Heart left ventricle (tissue), 16 donors: Measurements from ENCODE around the gene CIAO3. TPM values are rescaled to one million over a fixed set of nuclear protein-coding genes. Genes with fewer than 3 reads are reported as not detected.

Experiments
- ATAC-seq, 4 donors: fragments of 200-7000 bp; cut with Tn5 transposase; one replicate each; pipeline ENCODE4 v1.9.1; 2020 to 2022; ENCODE audit warnings: moderate library complexity in 4 of 4, mild to moderate bottlenecking in 3 of 4, moderate number of reproducible peaks in 1 of 4
- DNase-seq, 5 donors: peaks; one replicate each; pipeline ENCODE4 v3.0.0-alpha.2; 2020
- H3K27ac ChIP-seq, 12 donors: fragments of 200-600 bp; sonication (generic) in 4 of 12; one replicate each; pipeline versions ENCODE4 v1.5.0 to v1.8.0; 2016 to 2022; ENCODE audit warnings: mild to moderate bottlenecking in 2 of 12
- H3K27me3 ChIP-seq, 9 donors: fragments of 200-600 bp; sonication (generic) in 2 of 9; one replicate each; pipeline versions ENCODE4 v1.5.1 to v1.8.0; 2016 to 2022; ENCODE audit warnings: mild to moderate bottlenecking in 3 of 9
- H3K36me3 ChIP-seq, 9 donors: fragments of 200-600 bp; sonication (generic) in 2 of 9; one replicate each; pipeline versions ENCODE4 v1.5.0 to v1.8.0; 2018 to 2022; ENCODE audit warnings: mild to moderate bottlenecking in 2 of 9
- H3K4me1 ChIP-seq, 12 donors: fragments of 200-600 bp; sonication (generic) in 4 of 12; one replicate each; pipeline versions ENCODE4 v1.5.0 to v1.8.0; 2016 to 2022; ENCODE audit warnings: mild to moderate bottlenecking in 3 of 12
- H3K4me3 ChIP-seq, 12 donors: fragments of 200-600 bp; sonication (generic) in 4 of 12; one replicate each; pipeline versions ENCODE4 v1.5.0 to v1.8.0; 2017 to 2022; ENCODE audit warnings: mild to moderate bottlenecking in 9 of 12, moderate library complexity in 4 of 12
- H3K9me3 ChIP-seq, 12 donors: fragments of 200-600 bp; sonication (generic) in 4 of 12; one replicate each; pipeline versions ENCODE4 v1.5.0 to v1.8.0; 2016 to 2022; ENCODE audit warnings: mild to moderate bottlenecking in 1 of 12
- POLR2A ChIP-seq, 2 donors: fragments of 450-650 bp; IDR thresholded peaks; one replicate each; pipeline ENCODE4 v1.6.1; 2017; ENCODE audit warnings: antibody characterized with exemption in 2 of 2, mild to moderate bottlenecking in 2 of 2, moderate library complexity in 2 of 2
- WGBS, 4 donors: extraction: QIAGEN DNeasy Blood & Tissue Kit in 2 of 4; methylation state at CpG; one replicate each; pipeline versions ENCODE4 v1.1.5 to v1.1.7; 2013 to 2018; 5-methylcytosine and 5-hydroxymethylcytosine counted together
- intact Hi-C, 10 donors: fragments of 100-400 bp; cut with DNase I; formaldehyde crosslinking; loops; one replicate each; pipeline versions ENCODE4 v1.11.1 to v1.14.2; 2022
- polyA plus RNA-seq, 2 donors: library from polyadenylated mRNA; stranded (reverse); fragments of 200-250 nt; gene quantifications; one replicate each; pipeline ENCODE4 v1.2.3, GENCODE V29; 2013
- total RNA-seq, 9 donors: library from RNA; depleted of rRNA in 2 of 9; stranded (reverse); fragments of >200 nt in 2 of 9; fragmentation: NEBNext Ultra II Directional in 3 of 9; extraction: Animal tissue kit (Norgen Biotek cat#: 25700) in 3 of 9; gene quantifications; one replicate each; pipeline versions ENCODE4 v1.1.0 to v1.2.4, GENCODE V29; 2016 to 2023
- TF ChIP-seq, protein P1 (sequence below), 12 donors: fragments of 200-600 bp; sonication (generic) in 4 of 12; IDR thresholded peaks; one replicate each; pipeline versions ENCODE4 v1.5.0 to v1.8.0; 2018 to 2022; ENCODE audit warnings: antibody characterized with exemption in 12 of 12, mild to moderate bottlenecking in 5 of 12
- donor health status: ischemic (EF 13 %, LVEDD 7.1; RV severe dilation, severe dysfunction).
- donor health status: healthy with polysubstance abuse.
- donor health status: DM: no; HTN: yes; CAD: no.
- donor health status: DM: no; HTN: no; CAD: no.
- donor health status: ischemic (EF 25% LVEDD 6.9; RV normal size, moderate dysfunction).
- donor health status: ischemic (EF 25% LVEDD 5.7; RV mildly dilated, moderate dysfunction).
- donor health status: healthy.
- donor health status: DM: yes; HTN: yes; CAD: no.
- donor health status: ischemic (EF 35%, LVEDD 5.7; RV mildly dilated, moderate dysfunction).
- donor health status: nonischemic (EF 11% LVEDD 7.7; RV severe dilation, severe dysfunction).
- donor health status: DM: yes; HTN: yes; CAD: no.
- donor health status: PGD.
- donor health status: ischemic (EF 29% LVEDD 5.4; RV normal size, mild dysfunction).
- donor health status: nonischemic (EF 23%, LVEDD 6.1; RV moderate dilation, normal function).

The CIAO3 gene
- total and polyA plus RNA-seq, 11 donors: 21.4 to 41.5 (median 28.2) TPM

DNA sequence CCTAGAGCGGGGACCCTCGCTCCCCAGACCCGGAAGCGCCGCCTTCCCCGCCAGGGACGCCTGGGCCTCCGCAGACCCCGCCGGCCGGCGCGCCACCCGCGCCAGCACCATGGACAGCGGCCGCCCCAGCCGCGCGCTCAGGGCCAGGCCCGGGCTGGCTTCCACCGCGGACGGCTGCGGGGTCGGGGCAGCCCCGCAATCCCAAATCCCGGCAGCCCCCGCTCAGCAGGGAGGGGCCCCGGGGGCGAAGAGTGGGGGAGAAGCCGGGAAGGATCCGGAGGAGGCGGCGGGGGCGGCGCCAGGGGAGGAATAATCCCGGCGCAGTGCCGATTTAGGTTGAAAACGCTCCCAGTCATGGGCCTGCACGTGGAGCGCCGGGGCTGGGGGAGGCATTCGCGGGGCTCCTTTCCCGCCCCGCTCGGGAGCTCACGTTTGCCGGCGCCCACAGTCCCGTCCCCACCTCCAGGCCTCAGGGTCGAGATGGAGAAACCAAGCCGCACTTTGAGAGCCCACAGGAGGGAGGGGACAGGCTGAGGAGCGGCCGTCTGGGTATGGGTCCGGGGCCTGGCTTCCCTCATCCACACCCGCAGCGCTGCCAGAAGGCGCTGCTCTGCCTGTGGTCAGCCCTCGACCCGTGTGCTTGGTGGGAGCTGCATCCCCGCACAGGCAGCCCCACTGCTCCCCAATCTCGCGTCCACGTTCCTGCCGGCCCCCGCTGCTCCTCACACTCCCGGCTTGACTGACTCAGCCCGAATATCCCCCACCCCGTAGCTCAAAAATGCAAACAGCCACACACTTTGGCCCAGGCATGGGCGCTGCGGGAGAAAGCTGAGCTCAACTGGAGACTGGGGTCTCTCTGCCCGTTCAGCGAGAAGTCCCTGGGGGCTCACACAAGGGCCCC is 39.9 kb downstream of the CIAO3 start:
- WGBS, 4 donors: 5 to 6% (median 6%) methylated on average over 51 to 76 of the region's 76 CpGs
- peak in 3 of 4 donors; percentile 55 to 78 (median 59) for ATAC-seq
- peaks cover 0 to 23% (median 2%) of the 10 kb centered on the region in 12 donors for H3K4me1 ChIP-seq
- H3K9me3 ChIP-seq: no peaks in the 10 kb centered on the region
- H3K36me3 ChIP-seq: no peaks in the 10 kb centered on the region
- intact Hi-C loops: no loop called here
- TF ChIP-seq POLR2A (IDR thresholded peaks at IDR 0.05): no peak
- TF ChIP-seq, protein P1, sequence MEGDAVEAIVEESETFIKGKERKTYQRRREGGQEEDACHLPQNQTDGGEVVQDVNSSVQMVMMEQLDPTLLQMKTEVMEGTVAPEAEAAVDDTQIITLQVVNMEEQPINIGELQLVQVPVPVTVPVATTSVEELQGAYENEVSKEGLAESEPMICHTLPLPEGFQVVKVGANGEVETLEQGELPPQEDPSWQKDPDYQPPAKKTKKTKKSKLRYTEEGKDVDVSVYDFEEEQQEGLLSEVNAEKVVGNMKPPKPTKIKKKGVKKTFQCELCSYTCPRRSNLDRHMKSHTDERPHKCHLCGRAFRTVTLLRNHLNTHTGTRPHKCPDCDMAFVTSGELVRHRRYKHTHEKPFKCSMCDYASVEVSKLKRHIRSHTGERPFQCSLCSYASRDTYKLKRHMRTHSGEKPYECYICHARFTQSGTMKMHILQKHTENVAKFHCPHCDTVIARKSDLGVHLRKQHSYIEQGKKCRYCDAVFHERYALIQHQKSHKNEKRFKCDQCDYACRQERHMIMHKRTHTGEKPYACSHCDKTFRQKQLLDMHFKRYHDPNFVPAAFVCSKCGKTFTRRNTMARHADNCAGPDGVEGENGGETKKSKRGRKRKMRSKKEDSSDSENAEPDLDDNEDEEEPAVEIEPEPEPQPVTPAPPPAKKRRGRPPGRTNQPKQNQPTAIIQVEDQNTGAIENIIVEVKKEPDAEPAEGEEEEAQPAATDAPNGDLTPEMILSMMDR (IDR thresholded peaks at IDR 0.05): no peak
- DNase-seq: no peak
- H3K4me3 ChIP-seq: peak overlapping the region in 1 of 12 donors; percentile 23
- H3K27me3 ChIP-seq: peaks cover 38 to 98% (median 75%) of the 10 kb centered on the region in 9 donors
- H3K27ac ChIP-seq: no peak overlapping the region

DNA sequence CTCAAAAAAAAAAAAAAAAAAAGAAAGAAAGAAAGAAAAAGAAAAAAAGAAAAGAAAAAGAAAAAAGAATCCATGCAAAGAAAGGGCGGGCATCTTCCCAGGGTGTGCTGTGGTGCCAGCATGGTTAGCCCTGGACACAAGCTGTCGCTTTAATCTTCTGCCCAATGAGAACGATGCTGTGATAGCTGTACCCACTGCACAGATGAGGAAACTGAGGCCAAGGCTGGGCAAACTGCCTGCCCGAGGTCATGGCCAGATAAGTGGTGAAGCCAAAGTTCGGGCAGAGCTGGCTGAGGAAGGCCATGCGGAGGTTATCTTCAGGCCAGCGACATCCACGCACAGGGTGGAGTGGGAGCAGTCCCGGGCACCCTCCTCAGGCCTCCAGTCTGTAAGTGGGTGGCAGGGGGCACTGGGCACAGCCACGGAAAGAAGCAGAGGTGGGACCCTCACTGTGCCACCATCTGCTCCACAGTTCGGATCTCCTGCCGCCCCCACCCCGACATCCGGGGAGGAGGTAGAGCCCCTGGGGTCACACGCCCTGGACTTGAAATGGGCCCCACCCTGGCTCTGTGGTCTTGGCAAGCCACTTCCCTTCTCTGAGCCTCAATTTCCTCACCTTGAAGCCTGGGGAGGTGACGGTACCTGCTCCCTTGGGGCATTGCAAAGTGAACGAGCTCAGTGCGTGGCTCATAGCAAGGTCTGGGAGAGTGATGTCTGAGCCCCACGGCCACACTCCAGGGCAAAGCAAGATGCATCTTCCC is 41.7 kb downstream of the CIAO3 start:
- no peak for ATAC-seq
- no peak overlapping the region for H3K27ac ChIP-seq
- 67 to 73% (median 69%) methylated on average over 19 of the region's 19 CpGs for WGBS, 4 donors

DNA sequence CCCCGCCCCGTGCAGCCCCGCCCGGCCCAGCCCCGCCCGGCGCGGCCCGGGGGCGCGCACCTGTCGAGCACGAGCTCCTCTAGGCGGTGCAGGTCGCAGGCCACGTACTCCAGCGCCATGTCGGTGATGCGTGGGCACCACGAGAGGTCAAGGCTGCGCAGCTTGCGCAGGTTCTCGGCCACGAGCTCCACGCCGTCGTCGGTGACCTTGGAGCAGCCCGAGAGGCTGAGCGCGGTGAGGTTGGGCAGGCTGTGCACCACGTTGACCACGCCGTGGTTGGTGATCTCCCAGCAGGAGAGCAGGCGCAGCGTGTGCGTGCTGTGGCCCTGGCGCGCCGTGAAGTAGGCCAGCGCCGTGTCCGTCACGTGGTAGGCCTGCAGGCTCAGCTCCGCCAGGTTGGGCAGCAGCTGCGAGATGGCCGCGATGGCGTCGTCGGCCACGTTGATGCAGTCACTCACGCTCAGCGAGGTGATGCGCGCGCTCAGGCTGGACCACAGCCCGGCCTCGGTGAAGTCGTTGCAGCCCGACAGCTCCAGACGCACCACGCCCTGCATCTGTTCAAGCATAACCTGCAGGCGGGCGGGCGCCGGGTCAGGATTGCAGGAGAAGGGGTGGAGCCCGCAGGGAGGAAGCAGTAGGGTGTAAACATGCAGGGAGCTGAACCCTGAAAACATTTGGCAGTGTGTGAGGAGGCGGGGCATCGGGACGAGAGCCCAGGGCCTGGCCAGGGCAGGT is 45.3 kb downstream of the CIAO3 start:
- intact Hi-C loops: no loop called here
- Histone ChIP-seq H3K4me3 (peak overlapping the region in 5 of 12 donors; percentile 12 to 51 (median 25)), H3K4me1 (peaks cover 0 to 34% (median 13%) of the 10 kb centered on the region in 12 donors), H3K27ac (no peak overlapping the region), H3K27me3 (peaks cover 14 to 87% (median 63%) of the 10 kb centered on the region in 9 donors), H3K9me3 (no peaks in the 10 kb centered on the region), H3K36me3 (no peaks in the 10 kb centered on the region)
- DNase-seq (no peak), ATAC-seq (peak in 2 of 4 donors; percentile 5 to 6)
- 2 to 9% (median 4%) methylated on average over 9 to 71 of the region's 71 CpGs for WGBS, 4 donors
- TF ChIP-seq POLR2A (IDR thresholded peaks at IDR 0.05): no peak
- TF ChIP-seq, protein P1 (IDR thresholded peaks at IDR 0.05): no peak

More for the DNA sequence above, 41.7 kb downstream of the CIAO3 start:
- peaks cover 33 to 99% (median 78%) of the 10 kb centered on the region in 9 donors for H3K27me3 ChIP-seq
- H3K9me3 ChIP-seq: no peaks in the 10 kb centered on the region
- intact Hi-C loops: no loop called here
- no peak for DNase-seq
- H3K36me3 ChIP-seq: no peaks in the 10 kb centered on the region
- TF ChIP-seq, protein P1 (IDR thresholded peaks at IDR 0.05): no peak
- H3K4me1 ChIP-seq: peaks cover 0 to 29% (median 13%) of the 10 kb centered on the region in 12 donors
- H3K4me3 ChIP-seq: no peak overlapping the region
